B cell (primary cell): ENCODE data around the gene GHRL. TPM values are rescaled to one million over a fixed set of nuclear protein-coding genes. Genes with fewer than 3 reads are reported as not detected.

Source experiments
- ATAC-seq: fragments of 200-7000 bp; cut with Tn5 transposase; one replicate; pipeline ENCODE4 v1.10.0; 2021; ENCODE audit warnings: low read depth, mild to moderate bottlenecking, moderate number of reproducible peaks, moderate library complexity
- CTCF ChIA-PET: fragments of 350-600 bp; sonication (Branson Sonifier 250); formaldehyde crosslinking; loops from one replicate; lab custom pipeline; 2021; ENCODE audit warnings: antibody characterized with exemption, inconsistent platforms; lab: Charles Lee
- POLR2A ChIA-PET: fragments of 350-600 bp; sonication (Branson Sonifier 250); formaldehyde crosslinking; loops from one replicate; lab custom pipeline; 2021; ENCODE audit warnings: antibody characterized with exemption; lab: Charles Lee
- DNase-seq: peaks from one replicate; pipeline ENCODE4 v3.0.0; 2013
- H2AFZ ChIP-seq: 2 replicates; pipeline ENCODE4 v1.6.1; 2012; ENCODE audit warnings: mild to moderate bottlenecking, low read depth, low read length; ENCODE audit not compliant: insufficient read depth, poor library complexity, severe bottlenecking
- H3K27ac ChIP-seq, 2 donors: 1 replicate in 1 of 2; 2 replicates in 1 of 2; pipeline ENCODE4 v1.5.1; 2012 to 2013; ENCODE audit warnings: low read length in 2 of 2, mild to moderate bottlenecking in 2 of 2, moderate library complexity in 1 of 2
- H3K27me3 ChIP-seq, 4 experiments: fragments of 200-600 bp in 1 of 4; sonication (generic) in 1 of 4; replicated peaks in 1 of 4; 1 replicate in 2 of 4; 2 replicates in 2 of 4; pipeline versions ENCODE4 v1.6.1 to v1.7.0; 2013 to 2016; ENCODE audit warnings: low read length in 3 of 4, mild to moderate bottlenecking in 2 of 4, mixed read lengths in 1 of 4, moderate library complexity in 1 of 4; ENCODE audit not compliant: insufficient read depth in 4 of 4, control insufficient read depth in 3 of 4; ENCODE audit errors: control extremely low read depth in 1 of 4
- H3K36me3 ChIP-seq, 2 experiments: replicated peaks in 1 of 2; 1 replicate in 1 of 2; 2 replicates in 1 of 2; pipeline versions ENCODE4 v1.6.1 to v1.7.1; 2013; ENCODE audit warnings: low read length in 1 of 2; ENCODE audit not compliant: insufficient read depth in 2 of 2, control insufficient read depth in 1 of 2; ENCODE audit errors: control extremely low read depth in 1 of 2, extremely low read depth in 1 of 2
- H3K4me1 ChIP-seq, 2 donors: fragments of 200-600 bp in 1 of 2; sonication (generic) in 1 of 2; 1 replicate in 1 of 2; 2 replicates in 1 of 2; pipeline versions ENCODE4 v1.5.1 to v1.6.1; 2013 to 2017; ENCODE audit warnings: low read length in 2 of 2; ENCODE audit not compliant: control insufficient read depth in 2 of 2, insufficient read depth in 2 of 2
- H3K4me2 ChIP-seq: replicated peaks from 2 replicates; pipeline ENCODE3; 2012; ENCODE audit warnings: mild to moderate bottlenecking, low read depth, low read length; ENCODE audit not compliant: poor library complexity, severe bottlenecking
- H3K4me3 ChIP-seq, 5 experiments: fragments of 200-600 bp in 1 of 5; sonication (generic) in 1 of 5; 1 replicate in 3 of 5; 2 replicates in 2 of 5; pipeline versions ENCODE4 v1.5.1 to v1.7.0; 2011 to 2016; ENCODE audit warnings: low read length in 4 of 5, mild to moderate bottlenecking in 4 of 5, low read depth in 2 of 5, control low read depth in 1 of 5, moderate library complexity in 1 of 5; ENCODE audit not compliant: insufficient read depth in 1 of 5; ENCODE audit errors: control extremely low read depth in 1 of 5, extremely low read depth in 1 of 5
- H3K79me2 ChIP-seq: fragments of 200-600 bp; sonication (generic); one replicate; pipeline ENCODE4 v1.6.0; 2016; ENCODE audit warnings: low read length; ENCODE audit not compliant: control insufficient read depth, insufficient read depth
- H3K9ac ChIP-seq: fragments of 200-600 bp; sonication (generic); 2 replicates; pipeline ENCODE4 v1.6.1; 2017; ENCODE audit warnings: mild to moderate bottlenecking, low read length, moderate library complexity
- H3K9me3 ChIP-seq, 3 donors: one replicate each; pipeline versions ENCODE4 v1.6.1 to v1.7.1; 2013; ENCODE audit warnings: low read length in 2 of 3; ENCODE audit not compliant: control insufficient read depth in 2 of 3, insufficient read depth in 1 of 3; ENCODE audit errors: control extremely low read depth in 1 of 3
- H4K20me1 ChIP-seq: 2 replicates; pipeline ENCODE4 v1.6.0; 2012; ENCODE audit warnings: mild to moderate bottlenecking, low read length; ENCODE audit not compliant: insufficient read depth, control insufficient read depth, poor library complexity, severe bottlenecking
- H3K27ac Mint-ChIP-seq: one replicate; pipeline ENCODE4 v1.8.0; 2021; ENCODE audit warnings: mixed read lengths
- H3K27me3 Mint-ChIP-seq: one replicate; pipeline ENCODE4 v1.8.0; 2021; ENCODE audit warnings: mixed read lengths
- H3K4me1 Mint-ChIP-seq: one replicate; pipeline ENCODE4 v1.8.0; 2021; ENCODE audit warnings: mixed read lengths
- H3K4me3 Mint-ChIP-seq: one replicate; pipeline ENCODE4 v1.8.0; 2021; ENCODE audit warnings: mixed read lengths
- H3K9me3 Mint-ChIP-seq: one replicate; pipeline ENCODE4 v1.8.0; 2022; ENCODE audit warnings: mixed read lengths; ENCODE audit not compliant: insufficient read depth
- EZH2 ChIP-seq: IDR thresholded peaks from 2 replicates; pipeline ENCODE4 v1.6.1; 2012; ENCODE audit warnings: borderline replicate concordance, low read depth, mild to moderate bottlenecking, moderate library complexity, low read length; ENCODE audit not compliant: insufficient read depth, poor library complexity, severe bottlenecking
- WGBS: methylation state at CpG from one replicate; pipeline ENCODE4 v1.1.5; 2013; ENCODE audit warnings: missing lambda C conversion rate; ENCODE audit not compliant: insufficient coverage; 5-methylcytosine and 5-hydroxymethylcytosine counted together
- intact Hi-C: fragments of 100-400 bp; cut with micrococcal nuclease; formaldehyde crosslinking; loops from one replicate; pipeline ENCODE4 v1.10.0; 2022
- polyA plus RNA-seq: library from polyadenylated mRNA; depleted of rRNA; stranded (reverse); fragments of >200 nt; gene quantifications from 2 replicates; pipeline ENCODE4 v1.2.3, GENCODE V29; 2012
- total RNA-seq, 2 donors: library from RNA; stranded (reverse); fragments of 120-200 nt in 1 of 2; gene quantifications; 1 replicate in 1 of 2; 2 replicates in 1 of 2; pipeline versions ENCODE4 v1.2.3 to v1.2.4, GENCODE V29; 2013 to 2022
- TF ChIP-seq, protein P1 (sequence below): fragments of 200-600 bp; IDR thresholded peaks from one replicate; pipeline ENCODE4 v1.8.0; 2022; ENCODE audit warnings: antibody characterized with exemption, mild to moderate bottlenecking

Gene GHRL
- total and polyA plus RNA-seq, 2 donors (not counting 1 experiment from before 2014, with no cell fraction given): 2.8 to 3.0 TPM

GRCh38 chr3:10262027-10262426, 30.7 kb downstream of the GHRL start:
- H3K4me3 ChIP-seq: no peak overlapping the region
- Mint-ChIP-seq H3K9me3 (no peaks in the 10 kb centered on the region), H3K27ac (peak overlapping the region; percentile 70), H3K27me3 (no peaks in the 10 kb centered on the region), H3K4me1 (peaks cover 42% of the 10 kb centered on the region), H3K4me3 (no peak overlapping the region)
- DNase-seq: no peak
- ATAC-seq: no peak
- H2AFZ ChIP-seq: no peak overlapping the region
- peaks cover 82% of the 10 kb centered on the region for H3K79me2 ChIP-seq
- no peaks in the 10 kb centered on the region for H3K9me3 ChIP-seq
- H3K27ac ChIP-seq: peak overlapping the region in 1 of 2 donors; percentile 46
- ChIA-PET POLR2A (interaction anchor here (0.6 kb wide), 1 partner anchor 51 kb away, joined by 3 read pairs; no protein-coding TSS in a partner anchor), CTCF (interaction anchor here (0.5 to 1.4 kb wide), 6 partner anchors 10 to 1026 kb away, joined by 3 to 4 read pairs (median 4); partner anchors contain the start of gene VHL)
- H3K4me2 ChIP-seq: no peak overlapping the region
- peaks cover 3 to 10% of the 10 kb centered on the region in 2 donors for H3K4me1 ChIP-seq
- H3K27me3 ChIP-seq: no peaks in the 10 kb centered on the region
- intact Hi-C loops: no loop called here
- H3K36me3 ChIP-seq: peaks cover 19 to 57% of the 10 kb centered on the region in 2 experiments
- H4K20me1 ChIP-seq: peaks cover 72% of the 10 kb centered on the region
- no peak overlapping the region for H3K9ac ChIP-seq
- TF ChIP-seq EZH2: no peak
- TF ChIP-seq, protein P1, sequence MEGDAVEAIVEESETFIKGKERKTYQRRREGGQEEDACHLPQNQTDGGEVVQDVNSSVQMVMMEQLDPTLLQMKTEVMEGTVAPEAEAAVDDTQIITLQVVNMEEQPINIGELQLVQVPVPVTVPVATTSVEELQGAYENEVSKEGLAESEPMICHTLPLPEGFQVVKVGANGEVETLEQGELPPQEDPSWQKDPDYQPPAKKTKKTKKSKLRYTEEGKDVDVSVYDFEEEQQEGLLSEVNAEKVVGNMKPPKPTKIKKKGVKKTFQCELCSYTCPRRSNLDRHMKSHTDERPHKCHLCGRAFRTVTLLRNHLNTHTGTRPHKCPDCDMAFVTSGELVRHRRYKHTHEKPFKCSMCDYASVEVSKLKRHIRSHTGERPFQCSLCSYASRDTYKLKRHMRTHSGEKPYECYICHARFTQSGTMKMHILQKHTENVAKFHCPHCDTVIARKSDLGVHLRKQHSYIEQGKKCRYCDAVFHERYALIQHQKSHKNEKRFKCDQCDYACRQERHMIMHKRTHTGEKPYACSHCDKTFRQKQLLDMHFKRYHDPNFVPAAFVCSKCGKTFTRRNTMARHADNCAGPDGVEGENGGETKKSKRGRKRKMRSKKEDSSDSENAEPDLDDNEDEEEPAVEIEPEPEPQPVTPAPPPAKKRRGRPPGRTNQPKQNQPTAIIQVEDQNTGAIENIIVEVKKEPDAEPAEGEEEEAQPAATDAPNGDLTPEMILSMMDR: no peak
- 60% methylated on average over 1 of the region's 4 CpGs for WGBS

- ChIA-PET CTCF (interaction anchor here (0.9 to 1.0 kb wide), 2 partner anchors 11 to 282 kb away, joined by 3 read pairs; no protein-coding TSS in a partner anchor), POLR2A (no interaction called here)
- Histone ChIP-seq H3K27me3 (no peaks in the 10 kb centered on the region), H3K4me1 (peaks cover 3 to 10% of the 10 kb centered on the region in 2 donors), H4K20me1 (peaks cover 74% of the 10 kb centered on the region), H3K36me3 (peaks cover 15 to 59% of the 10 kb centered on the region in 2 experiments), H3K79me2 (peaks cover 82% of the 10 kb centered on the region), H3K4me2 (no peak overlapping the region), H3K9me3 (no peaks in the 10 kb centered on the region), H3K27ac (no peak overlapping the region), H3K9ac (no peak overlapping the region), H3K4me3 (no peak overlapping the region), H2AFZ (no peak overlapping the region)
- no peak for DNase-seq
- intact Hi-C loops: no loop called here
- Mint-ChIP-seq H3K27me3 (no peaks in the 10 kb centered on the region), H3K27ac (peak overlapping the region; percentile 13), H3K9me3 (no peaks in the 10 kb centered on the region), H3K4me1 (peaks cover 42% of the 10 kb centered on the region), H3K4me3 (no peak overlapping the region)
- ATAC-seq: no peak
- WGBS: 90% methylated on average over 6 of the region's 6 CpGs
- TF ChIP-seq EZH2: no peak
- TF ChIP-seq, protein P1: no peak
These were observed 32.5 kb downstream of the GHRL start for GRCh38 chr3:10260211-10260701.
